ENCODE measurements around the gene TMEM208.
A peak's percentile ranks its signal among the peaks of the same experiment; 100 is the strongest.

Gene TMEM208

GRCh38 chr16:67197704-67198103 lies 29.2 kb upstream of the TMEM208 start:
- H3K9me3 Mint-ChIP-seq = no peaks in the 10 kb centered on the region
- DNase-seq = no peak
- no peak for ATAC-seq (replicated peaks)
- no peaks in the 10 kb centered on the region for H3K27me3 Mint-ChIP-seq
- no peak overlapping the region for H3K4me3 Mint-ChIP-seq
- H3K36me3 Mint-ChIP-seq (ENCODE audit: insufficient read depth) = peaks cover 49% of the 10 kb centered on the region
- peaks cover 30 to 32% of the 10 kb centered on the region in 2 donors for H3K4me1 Mint-ChIP-seq (ENCODE audit: low read depth in 2 of 2)
- no peak overlapping the region for H3K27ac Mint-ChIP-seq

GRCh38 chr16:67198238-67198734 lies 28.6 kb upstream of the TMEM208 start:
- no peak overlapping the region for H3K27ac Mint-ChIP-seq
- ATAC-seq (replicated peaks) (peak; percentile 43), DNase-seq (no peak)
- H3K9me3 Mint-ChIP-seq = no peaks in the 10 kb centered on the region
- peaks cover 45% of the 10 kb centered on the region for H3K36me3 Mint-ChIP-seq (ENCODE audit: insufficient read depth)
- no peaks in the 10 kb centered on the region for H3K27me3 Mint-ChIP-seq
- H3K4me1 Mint-ChIP-seq (ENCODE audit: low read depth in 2 of 2) = peaks cover 25 to 26% of the 10 kb centered on the region in 2 donors
- no peak overlapping the region for H3K4me3 Mint-ChIP-seq

- Mint-ChIP-seq H3K36me3 (ENCODE audit: insufficient read depth) (peaks cover 38% of the 10 kb centered on the region), H3K27me3 (no peaks in the 10 kb centered on the region), H3K4me3 (no peak within 1 kb of the TSS), H3K27ac (no peak within 1 kb of the TSS), H3K4me1 (ENCODE audit: low read depth in 2 of 2) (peaks cover 17% of the 10 kb centered on the region in 2 donors), H3K9me3 (no peaks in the 10 kb centered on the region)
- no peak for ATAC-seq (replicated peaks)
- DNase-seq = no peak
These were observed 27.7 kb upstream of the TMEM208 start, which contains the start of gene ELMO3 for GRCh38 chr16:67199011-67199807. Gene ELMO3 (plus strand): TSS chr16:67199131. CDS start chr16:67199327, 196 bp downstream.

- Mint-ChIP-seq H3K4me1 (ENCODE audit: low read depth in 2 of 2) (peaks cover 17% of the 10 kb centered on the region in 2 donors), H3K4me3 (no peak overlapping the region), H3K27me3 (no peaks in the 10 kb centered on the region), H3K36me3 (ENCODE audit: insufficient read depth) (peaks cover 36% of the 10 kb centered on the region), H3K9me3 (no peaks in the 10 kb centered on the region), H3K27ac (no peak overlapping the region)
- DNase-seq (no peak), ATAC-seq (replicated peaks) (no peak)
These were observed 27.1 kb upstream of the TMEM208 start for GRCh38 chr16:67199808-67200198.

GRCh38 chr16:67200491-67200890 lies 26.4 kb upstream of the TMEM208 start:
- no peak for DNase-seq

GRCh38 chr16:67201411-67202345 lies 25.3 kb upstream of the TMEM208 start:
- Mint-ChIP-seq H3K4me3 (no peak overlapping the region), H3K36me3 (ENCODE audit: insufficient read depth) (peaks cover 27% of the 10 kb centered on the region), H3K4me1 (ENCODE audit: low read depth in 2 of 2) (peaks cover 4 to 15% of the 10 kb centered on the region in 2 donors), H3K27me3 (no peaks in the 10 kb centered on the region), H3K27ac (no peak overlapping the region), H3K9me3 (no peaks in the 10 kb centered on the region)
- ATAC-seq (replicated peaks) (no peak), DNase-seq (no peak)

More at GRCh38 chr16:67200491-67200890, 26.4 kb upstream of the TMEM208 start:
- Mint-ChIP-seq H3K36me3 (ENCODE audit: insufficient read depth) (peaks cover 33% of the 10 kb centered on the region), H3K4me1 (ENCODE audit: low read depth in 2 of 2) (peaks cover 15 to 17% of the 10 kb centered on the region in 2 donors), H3K4me3 (no peak overlapping the region), H3K27ac (no peak overlapping the region), H3K27me3 (no peaks in the 10 kb centered on the region), H3K9me3 (no peaks in the 10 kb centered on the region)
- ATAC-seq (replicated peaks) = no peak

GRCh38 chr16:67202426-67202825 lies 24.5 kb upstream of the TMEM208 start:
- H3K4me3 Mint-ChIP-seq = no peak overlapping the region
- no peak overlapping the region for H3K27ac Mint-ChIP-seq
- H3K27me3 Mint-ChIP-seq = no peaks in the 10 kb centered on the region
- ATAC-seq (replicated peaks) = no peak
- H3K9me3 Mint-ChIP-seq = no peaks in the 10 kb centered on the region
- H3K36me3 Mint-ChIP-seq (ENCODE audit: insufficient read depth) = peaks cover 24% of the 10 kb centered on the region
- H3K4me1 Mint-ChIP-seq (ENCODE audit: low read depth in 2 of 2) = peaks cover 0 to 12% of the 10 kb centered on the region in 2 donors
- DNase-seq = no peak

- peaks cover 0 to 12% of the 10 kb centered on the region in 2 donors for H3K4me1 Mint-ChIP-seq (ENCODE audit: low read depth in 2 of 2)
- ATAC-seq (replicated peaks) (no peak), DNase-seq (no peak)
- no peak overlapping the region for H3K4me3 Mint-ChIP-seq
- H3K36me3 Mint-ChIP-seq (ENCODE audit: insufficient read depth) = peaks cover 22% of the 10 kb centered on the region
- no peaks in the 10 kb centered on the region for H3K27me3 Mint-ChIP-seq
- no peaks in the 10 kb centered on the region for H3K9me3 Mint-ChIP-seq
- H3K27ac Mint-ChIP-seq = no peak overlapping the region
These were observed 23.9 kb upstream of the TMEM208 start for GRCh38 chr16:67202956-67203493.

- no peaks in the 10 kb centered on the region for H3K27me3 Mint-ChIP-seq
- ATAC-seq (replicated peaks) = no peak
- H3K9me3 Mint-ChIP-seq = no peaks in the 10 kb centered on the region
- H3K36me3 Mint-ChIP-seq (ENCODE audit: insufficient read depth) = peaks cover 15% of the 10 kb centered on the region
- H3K4me1 Mint-ChIP-seq (ENCODE audit: low read depth in 2 of 2) = peaks cover 0 to 9% of the 10 kb centered on the region in 2 donors
- no peak overlapping the region for H3K27ac Mint-ChIP-seq
- H3K4me3 Mint-ChIP-seq = no peak overlapping the region
- no peak for DNase-seq
These were observed 22.9 kb upstream of the TMEM208 start for GRCh38 chr16:67204076-67204475.

- ATAC-seq (replicated peaks) (no peak), DNase-seq (no peak)
- H3K27me3 Mint-ChIP-seq = no peaks in the 10 kb centered on the region
- no peak overlapping the region for H3K4me3 Mint-ChIP-seq
- H3K9me3 Mint-ChIP-seq = no peaks in the 10 kb centered on the region
- peak overlapping the region; percentile 12 to 79 for H3K27ac Mint-ChIP-seq
- H3K36me3 Mint-ChIP-seq (ENCODE audit: insufficient read depth) = peaks cover 8% of the 10 kb centered on the region
- peaks cover 0 to 9% of the 10 kb centered on the region in 2 donors for H3K4me1 Mint-ChIP-seq (ENCODE audit: low read depth in 2 of 2)
These were observed 20.6 kb upstream of the TMEM208 start for GRCh38 chr16:67206129-67206837.

- DNase-seq (no peak), ATAC-seq (replicated peaks) (no peak)
- H3K27me3 Mint-ChIP-seq = no peaks in the 10 kb centered on the region
- H3K27ac Mint-ChIP-seq = peak overlapping the region; percentile 12 to 79
- no peaks in the 10 kb centered on the region for H3K9me3 Mint-ChIP-seq
- H3K36me3 Mint-ChIP-seq (ENCODE audit: insufficient read depth) = peaks cover 5% of the 10 kb centered on the region
- H3K4me1 Mint-ChIP-seq (ENCODE audit: low read depth in 2 of 2) = peaks cover 0 to 9% of the 10 kb centered on the region in 2 donors
- no peak overlapping the region for H3K4me3 Mint-ChIP-seq
These were observed 20.1 kb upstream of the TMEM208 start for GRCh38 chr16:67206838-67207248.

- no peak overlapping the region for H3K4me3 Mint-ChIP-seq
- DNase-seq (no peak), ATAC-seq (replicated peaks) (no peak)
- no peaks in the 10 kb centered on the region for H3K36me3 Mint-ChIP-seq (ENCODE audit: insufficient read depth)
- H3K27me3 Mint-ChIP-seq = no peaks in the 10 kb centered on the region
- H3K9me3 Mint-ChIP-seq = no peaks in the 10 kb centered on the region
- peak overlapping the region in 1 of 2 donors; percentile 79 for H3K27ac Mint-ChIP-seq
- peaks cover 0 to 9% of the 10 kb centered on the region in 2 donors for H3K4me1 Mint-ChIP-seq (ENCODE audit: low read depth in 2 of 2)
These were observed 19.5 kb upstream of the TMEM208 start for GRCh38 chr16:67207249-67208091.
